Effector memory CD4-positive, alpha-beta T cell (primary cell): ENCODE results near the gene S100A14.
"Not testable (repeated sequence)": the region's sequence is repeated elsewhere in the genome, so short reads cannot be mapped to it uniquely, and the experiment has no call there.

ENCODE experiments used
- DNase-seq, 3 donors: peaks; one replicate each; pipeline ENCODE4 v3.0.0-alpha.2; 2020
- H3K27ac ChIP-seq: 2 replicates; pipeline ENCODE4 v1.7.0; 2013; ENCODE audit warnings: mild to moderate bottlenecking, low read length, moderate library complexity; ENCODE audit not compliant: insufficient read depth, poor library complexity, severe bottlenecking
- H3K27me3 ChIP-seq: replicated peaks from 2 replicates; pipeline ENCODE4 v1.7.0; 2013; ENCODE audit warnings: mild to moderate bottlenecking, low read length; ENCODE audit not compliant: insufficient read depth, control insufficient read depth, poor library complexity, severe bottlenecking
- H3K36me3 ChIP-seq: 2 replicates; pipeline ENCODE4 v1.7.0; 2013; ENCODE audit warnings: mild to moderate bottlenecking, low read length, moderate library complexity; ENCODE audit not compliant: control insufficient read depth, insufficient read depth
- H3K4me1 ChIP-seq: 2 replicates; pipeline ENCODE4 v1.7.0; 2013; ENCODE audit warnings: low read length, mild to moderate bottlenecking; ENCODE audit not compliant: control insufficient read depth, insufficient read depth, poor library complexity, severe bottlenecking
- H3K4me3 ChIP-seq: 2 replicates; pipeline ENCODE4 v1.7.0; 2013; ENCODE audit warnings: low read length, low read depth, mild to moderate bottlenecking; ENCODE audit not compliant: insufficient read depth, poor library complexity, severe bottlenecking
- H3K9me3 ChIP-seq: 2 replicates; pipeline ENCODE4 v1.7.0; 2013; ENCODE audit warnings: mild to moderate bottlenecking, low read length, moderate library complexity; ENCODE audit not compliant: control insufficient read depth

S100A14 gene

DNA sequence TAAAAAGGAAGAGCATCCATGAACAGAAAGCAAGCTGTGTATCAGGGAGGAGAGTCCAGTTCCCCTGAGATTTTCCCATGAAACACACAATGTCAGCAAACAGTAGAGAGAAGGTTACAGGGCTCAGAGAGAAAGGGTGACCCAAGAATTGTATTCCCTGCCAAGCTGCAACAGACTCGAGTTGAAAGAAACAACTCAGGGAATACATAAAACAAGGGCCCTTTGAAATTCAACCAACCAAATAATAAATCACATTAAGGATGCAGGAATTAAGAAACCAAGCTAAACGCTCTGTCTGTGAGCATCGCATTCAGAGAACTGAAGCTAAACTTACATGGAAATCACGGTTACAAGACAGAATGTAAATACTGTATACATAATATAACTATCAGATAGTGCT lies 23.4 kb downstream of the S100A14 start:
- no peaks in the 10 kb centered on the region for H3K27me3 ChIP-seq
- DNase-seq: no peak
- H3K4me1 ChIP-seq: peaks cover 2% of the 10 kb centered on the region
- H3K27ac ChIP-seq: no peak overlapping the region
- no peaks in the 10 kb centered on the region for H3K36me3 ChIP-seq
- H3K9me3 ChIP-seq: no peaks in the 10 kb centered on the region
- H3K4me3 ChIP-seq: no peak overlapping the region

DNA sequence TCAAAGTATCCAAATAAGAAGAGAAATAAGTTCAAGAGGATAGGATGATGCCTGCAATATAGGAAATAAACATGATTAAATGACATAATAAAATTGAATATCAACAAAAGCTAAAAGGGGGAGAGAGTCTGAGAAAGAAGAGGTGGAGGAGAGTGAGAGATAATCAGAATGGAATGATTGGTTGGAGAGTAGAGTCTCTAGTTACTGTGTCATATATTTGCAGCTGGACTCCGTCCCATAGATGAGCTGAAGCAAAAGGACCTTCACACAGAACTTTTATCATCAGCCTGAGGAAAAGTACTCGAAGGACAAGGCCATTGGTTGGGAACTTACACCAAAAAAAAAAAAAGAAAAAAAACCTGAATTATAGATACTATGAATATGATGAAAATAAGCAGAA lies 27.6 kb downstream of the S100A14 start:
- no peak overlapping the region for H3K27ac ChIP-seq
- H3K9me3 ChIP-seq: no peaks in the 10 kb centered on the region
- no peaks in the 10 kb centered on the region for H3K27me3 ChIP-seq
- H3K4me1 ChIP-seq: no peaks in the 10 kb centered on the region
- H3K4me3 ChIP-seq: no peak overlapping the region
- no peak for DNase-seq
- no peaks in the 10 kb centered on the region for H3K36me3 ChIP-seq

DNA sequence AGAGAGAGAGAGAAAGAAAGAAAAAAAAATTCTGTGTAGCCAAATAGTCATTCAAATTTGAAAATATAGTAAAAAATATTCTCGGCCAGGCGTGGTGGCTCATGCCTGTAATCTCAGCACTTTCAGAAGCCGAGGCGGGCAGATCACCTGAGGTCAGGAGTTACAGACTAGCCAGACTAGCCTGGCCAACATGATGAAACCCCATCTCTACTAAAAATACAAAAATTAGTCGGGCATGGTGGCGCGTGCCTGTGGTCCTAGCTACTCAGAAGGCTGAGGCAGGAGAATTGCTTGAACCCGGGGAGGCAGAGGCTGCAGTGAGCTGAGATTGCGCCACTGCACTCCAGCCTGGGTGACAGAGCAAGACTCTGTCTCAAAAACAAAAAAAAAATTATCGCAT lies 28.1 kb downstream of the S100A14 start:
- H3K9me3 ChIP-seq, H3K36me3 ChIP-seq, H3K4me3 ChIP-seq, H3K27ac ChIP-seq, DNase-seq, H3K27me3 ChIP-seq, H3K4me1 ChIP-seq: not testable (repeated sequence)

DNA sequence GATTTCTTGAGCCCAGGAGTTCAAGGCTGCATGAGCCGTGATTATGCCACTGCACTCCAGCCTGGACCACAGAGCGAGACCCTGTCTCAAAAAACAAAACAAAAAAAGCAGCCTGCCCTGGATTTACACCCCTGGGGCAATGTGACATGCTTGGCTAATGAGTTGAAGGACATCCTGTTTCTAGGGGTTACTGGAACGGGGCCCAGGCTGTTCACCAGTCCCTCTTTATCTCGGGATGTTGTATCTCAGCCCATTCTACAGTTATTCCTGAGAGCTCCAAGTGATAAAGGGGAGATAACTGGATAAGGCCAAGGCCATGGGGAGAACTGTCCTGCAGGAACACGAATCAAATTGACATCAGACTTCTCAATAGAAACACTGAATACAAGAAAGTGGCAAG lies 28.8 kb downstream of the S100A14 start:
- no peak overlapping the region for H3K4me3 ChIP-seq
- no peak for DNase-seq
- no peaks in the 10 kb centered on the region for H3K9me3 ChIP-seq
- H3K4me1 ChIP-seq: no peaks in the 10 kb centered on the region
- no peak overlapping the region for H3K27ac ChIP-seq
- H3K36me3 ChIP-seq: no peaks in the 10 kb centered on the region
- H3K27me3 ChIP-seq: no peaks in the 10 kb centered on the region

DNA sequence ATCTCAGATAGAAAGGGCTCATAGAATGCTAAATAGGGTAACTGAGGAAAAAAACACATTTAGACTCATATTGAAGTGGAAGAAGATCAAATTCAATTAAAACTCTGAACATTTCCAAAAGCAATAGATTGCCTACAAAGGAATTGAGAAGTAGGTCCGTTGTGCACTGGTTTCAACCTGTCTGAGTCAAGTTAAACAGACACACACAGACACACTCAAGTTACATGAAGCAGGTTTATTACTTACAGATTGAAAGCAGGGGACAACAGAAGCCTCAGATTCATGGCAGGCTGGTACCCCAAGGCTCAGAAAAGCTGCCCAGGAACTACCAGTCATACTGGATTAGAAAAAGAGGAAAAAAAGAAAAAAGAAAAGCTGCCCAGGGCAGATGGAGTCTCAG lies 29.8 kb downstream of the S100A14 start:
- no peaks in the 10 kb centered on the region for H3K27me3 ChIP-seq
- H3K4me1 ChIP-seq: no peaks in the 10 kb centered on the region
- DNase-seq: no peak
- H3K36me3 ChIP-seq: no peaks in the 10 kb centered on the region
- H3K27ac ChIP-seq: no peak overlapping the region
- no peak overlapping the region for H3K4me3 ChIP-seq
- H3K9me3 ChIP-seq: no peaks in the 10 kb centered on the region

DNA sequence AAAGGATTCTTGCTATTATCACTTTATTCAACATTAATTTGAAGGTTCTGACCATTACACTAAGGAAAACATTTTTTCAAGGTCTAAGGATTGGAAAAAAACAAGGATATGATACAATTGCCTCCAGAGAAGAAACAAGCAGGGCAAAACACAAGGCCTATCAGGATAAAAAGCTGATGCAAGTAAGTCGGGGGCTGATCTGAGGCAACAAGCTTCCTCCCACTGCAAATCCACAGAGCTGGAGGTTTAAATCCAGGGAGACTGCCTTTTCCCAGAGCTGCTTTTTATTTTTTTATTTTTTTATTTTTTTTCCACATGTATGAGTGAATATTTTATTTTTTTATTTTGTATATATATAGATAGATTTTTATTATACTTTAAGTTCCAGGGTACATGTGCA lies 31.1 kb downstream of the S100A14 start:
- H3K27ac ChIP-seq: no peak overlapping the region
- no peaks in the 10 kb centered on the region for H3K27me3 ChIP-seq
- no peaks in the 10 kb centered on the region for H3K4me1 ChIP-seq
- no peaks in the 10 kb centered on the region for H3K36me3 ChIP-seq
- no peak overlapping the region for H3K4me3 ChIP-seq
- no peak for DNase-seq
- H3K9me3 ChIP-seq: no peaks in the 10 kb centered on the region

DNA sequence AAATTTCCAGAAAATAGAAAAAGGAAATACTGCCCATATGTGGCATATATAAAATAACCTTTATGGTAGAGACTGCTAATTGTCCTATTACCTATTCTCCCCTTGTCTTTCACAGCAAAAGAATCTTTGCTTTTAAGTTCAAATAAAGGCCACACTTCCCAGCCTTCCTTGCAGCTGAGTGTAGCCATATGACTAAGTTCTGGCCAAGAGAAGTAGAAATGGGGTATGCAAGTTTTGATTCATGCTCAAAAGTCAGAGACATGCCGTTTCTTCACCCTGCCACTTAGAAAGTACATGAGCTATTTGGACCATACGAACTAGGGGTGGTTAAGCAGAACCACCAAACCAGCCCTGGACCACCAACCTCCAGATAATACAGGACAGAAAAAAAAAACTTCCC lies 32.1 kb downstream of the S100A14 start:
- no peaks in the 10 kb centered on the region for H3K27me3 ChIP-seq
- no peak for DNase-seq
- H3K4me1 ChIP-seq: no peaks in the 10 kb centered on the region
- no peak overlapping the region for H3K27ac ChIP-seq
- no peaks in the 10 kb centered on the region for H3K9me3 ChIP-seq
- H3K36me3 ChIP-seq: no peaks in the 10 kb centered on the region
- no peak overlapping the region for H3K4me3 ChIP-seq

DNA sequence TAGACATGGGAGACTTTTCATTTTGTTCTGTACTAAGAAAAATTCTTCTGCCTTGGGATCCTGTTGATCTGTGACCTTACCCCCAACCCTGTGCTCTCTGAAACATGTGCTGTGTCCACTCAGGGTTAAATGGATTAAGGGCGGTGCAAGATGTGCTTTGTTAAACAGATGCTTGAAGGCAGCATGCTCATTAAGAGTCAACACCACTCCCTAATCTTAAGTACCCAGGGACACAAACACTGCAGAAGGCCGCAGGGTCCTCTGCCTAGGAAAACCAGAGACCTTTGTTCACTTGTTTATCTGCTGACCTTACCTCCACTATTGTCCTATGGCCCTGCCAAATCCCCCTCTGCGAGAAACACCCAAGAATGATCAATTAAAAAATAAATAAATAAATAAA lies 32.6 kb downstream of the S100A14 start:
- H3K36me3 ChIP-seq, H3K27me3 ChIP-seq, DNase-seq, H3K9me3 ChIP-seq, H3K4me1 ChIP-seq, H3K27ac ChIP-seq, H3K4me3 ChIP-seq: not testable (repeated sequence)

DNA sequence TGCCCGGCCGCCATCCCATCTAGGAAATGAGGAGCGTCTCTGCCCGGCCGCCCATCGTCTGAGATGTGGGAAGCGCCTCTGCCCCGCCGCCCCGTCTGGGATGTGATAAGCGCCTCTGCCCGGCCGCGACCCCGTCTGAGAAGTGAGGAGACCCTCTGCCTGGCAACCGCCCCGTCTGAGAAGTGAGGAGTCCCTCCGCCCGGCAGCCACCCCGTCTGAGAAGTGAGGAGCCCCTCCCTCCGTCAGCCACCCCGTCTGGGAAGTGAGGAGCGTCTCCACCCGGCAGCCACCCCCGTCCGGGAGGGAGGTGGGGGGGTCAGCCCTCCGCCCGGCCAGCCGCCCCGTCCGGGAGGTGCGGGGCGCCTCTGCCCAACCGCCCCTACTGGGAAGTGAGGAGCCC lies 33.3 kb downstream of the S100A14 start:
- not testable (repeated sequence) for H3K9me3 ChIP-seq, H3K27me3 ChIP-seq

DNA sequence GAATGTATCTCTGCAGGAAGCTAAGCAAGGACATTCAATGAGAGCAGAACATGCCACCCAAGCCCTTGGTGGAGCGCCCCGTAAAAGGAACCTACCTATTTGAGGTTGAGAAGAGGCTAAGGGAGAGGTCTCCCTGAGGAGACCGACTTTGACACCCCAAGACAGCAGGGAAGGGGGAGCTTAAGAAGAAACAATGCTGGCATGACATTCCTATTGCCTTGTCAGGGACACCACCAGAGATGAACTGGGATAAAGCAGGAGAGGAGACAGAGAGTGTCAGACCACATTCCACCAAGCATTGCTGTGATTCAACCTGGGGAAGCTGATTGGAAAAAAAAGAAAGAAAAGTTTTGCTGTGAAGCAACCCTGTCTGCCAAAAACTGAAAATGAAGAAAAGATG lies 37.2 kb downstream of the S100A14 start:
- H3K36me3 ChIP-seq: no peaks in the 10 kb centered on the region
- no peaks in the 10 kb centered on the region for H3K4me1 ChIP-seq
- H3K27ac ChIP-seq: no peak overlapping the region
- no peaks in the 10 kb centered on the region for H3K9me3 ChIP-seq
- no peak for DNase-seq
- no peak overlapping the region for H3K4me3 ChIP-seq
- H3K27me3 ChIP-seq: no peaks in the 10 kb centered on the region

More for the DNA sequence above, 33.3 kb downstream of the S100A14 start:
- not testable (repeated sequence) for H3K4me3 ChIP-seq, H3K4me1 ChIP-seq, DNase-seq, H3K27ac ChIP-seq, H3K36me3 ChIP-seq

DNA sequence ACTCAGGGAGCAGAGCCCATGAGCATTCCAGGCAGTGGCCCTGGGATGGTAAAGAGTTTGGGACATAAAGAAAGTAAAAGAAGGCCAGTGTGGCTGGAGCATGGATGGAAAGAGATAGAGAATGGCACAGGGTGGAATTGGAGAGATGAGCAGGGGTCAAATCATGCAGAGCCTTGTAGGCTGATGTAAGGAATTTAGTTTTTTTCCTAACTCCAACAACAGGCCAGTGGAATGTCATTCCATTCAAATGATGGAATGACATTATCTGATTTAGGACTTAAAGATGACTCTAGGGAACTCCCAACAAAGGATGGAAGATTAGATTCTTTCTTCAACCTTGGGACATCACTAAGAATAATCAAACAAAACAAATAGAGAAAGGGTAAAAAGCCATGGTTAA lies 37.6 kb downstream of the S100A14 start:
- Histone ChIP-seq H3K4me1 (no peaks in the 10 kb centered on the region), H3K27me3 (no peaks in the 10 kb centered on the region), H3K36me3 (no peaks in the 10 kb centered on the region), H3K9me3 (no peaks in the 10 kb centered on the region), H3K4me3 (no peak overlapping the region), H3K27ac (no peak overlapping the region)
- no peak for DNase-seq
